Hematopoietic multipotent progenitor cell treated with erythropoietin and hydrocortisone succinate and interleukin-3 and kit ligand, for 6 days (in vitro differentiated cells): ENCODE data around the gene CPS1.

Source experiments
- DNase-seq: peaks from one replicate; pipeline ENCODE4 v3.0.0-alpha.2; 2015

Gene CPS1

DNA sequence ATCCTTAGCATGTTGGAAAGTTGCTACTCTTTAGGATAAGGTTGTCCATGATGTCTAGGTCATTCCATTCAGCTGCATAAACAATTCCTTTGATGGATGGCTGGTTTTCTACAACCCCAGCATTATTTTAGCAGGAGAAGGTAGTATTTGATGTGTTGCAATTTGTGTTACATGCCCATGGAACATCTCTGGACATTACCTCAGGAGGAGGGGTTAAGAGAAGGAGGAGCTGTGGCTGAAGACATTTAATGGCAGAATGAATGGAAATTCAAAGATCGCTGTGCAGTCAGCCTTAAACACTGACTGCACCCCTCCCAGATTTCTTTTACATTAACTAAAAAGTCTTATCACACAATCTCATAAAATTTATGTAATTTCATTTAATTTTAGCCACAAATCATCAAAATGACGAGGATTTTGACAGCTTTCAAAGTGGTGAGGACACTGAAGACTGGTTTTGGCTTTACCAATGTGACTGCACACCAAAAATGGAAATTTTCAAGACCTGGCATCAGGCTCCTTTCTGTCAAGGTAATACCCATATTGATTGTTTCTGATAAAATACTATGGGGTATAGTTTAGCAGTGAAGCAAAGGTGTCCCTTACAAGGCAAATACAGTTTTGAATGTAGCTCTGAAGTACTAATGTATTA, at the start of gene CPS1:
TSS of gene CPS1 (plus strand) at position 271 of the 652 bp plus-strand sequence. CDS start at position 406, 135 bp downstream.
- no peak for DNase-seq

DNA sequence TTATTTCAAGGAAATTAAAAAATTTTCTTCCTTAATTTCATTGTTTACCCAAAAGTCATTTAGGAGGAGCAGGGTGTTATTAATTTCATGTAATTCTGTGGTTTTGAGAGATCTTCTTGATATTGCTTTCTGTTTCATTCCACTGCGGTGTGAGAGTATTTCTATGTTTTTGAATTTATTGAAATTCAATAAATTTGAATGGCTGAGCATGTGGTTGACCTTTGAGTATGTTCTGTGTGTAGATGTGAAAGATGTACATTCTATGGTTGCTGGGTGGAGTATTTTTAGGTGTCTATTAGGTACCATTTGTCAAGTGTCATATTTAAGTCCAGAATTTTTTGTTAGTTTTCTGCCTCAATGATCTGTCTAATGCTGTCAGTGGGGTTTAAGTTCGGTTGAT, 40.5 kb upstream of the CPS1 start:
- no peak for DNase-seq

DNA sequence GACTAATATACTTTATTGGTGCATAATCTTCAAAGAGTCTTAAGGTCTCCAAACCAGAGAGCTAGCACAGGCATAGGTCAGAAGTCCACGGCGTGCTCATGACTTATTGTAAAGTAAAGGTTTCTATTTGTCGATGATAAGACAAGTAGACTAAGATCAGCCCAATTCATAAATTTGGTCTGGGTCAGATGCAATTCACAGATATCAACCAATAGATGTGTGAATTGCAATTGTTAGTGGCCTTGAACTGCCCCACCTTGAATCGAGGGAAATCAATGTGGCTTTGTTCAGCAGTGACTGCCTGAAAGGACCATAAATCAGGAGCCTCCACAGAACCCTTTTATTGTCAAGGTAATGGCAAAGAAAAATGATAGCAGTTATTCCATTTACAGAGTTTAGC, 39.1 kb upstream of the CPS1 start:
- no peak for DNase-seq

DNA sequence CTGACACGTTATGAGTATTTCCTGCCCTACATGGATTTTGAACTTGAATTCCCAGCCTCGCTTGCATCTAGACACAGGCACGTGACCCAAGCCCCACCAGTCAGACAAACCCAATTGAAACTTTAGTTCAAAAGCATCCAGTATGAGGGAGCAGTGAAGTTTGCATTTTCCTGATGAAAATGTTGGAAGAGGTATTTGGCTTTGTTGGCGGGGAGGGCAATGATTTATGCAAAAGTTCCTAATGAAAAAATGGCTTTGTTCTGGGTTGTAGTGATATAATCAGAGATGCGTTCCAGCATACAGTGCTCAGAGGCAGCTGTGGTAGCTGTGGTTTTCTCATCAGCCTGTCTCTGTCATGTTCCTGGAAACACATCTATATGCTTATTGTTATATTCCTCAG, 36.8 kb upstream of the CPS1 start:
- no peak for DNase-seq

DNA sequence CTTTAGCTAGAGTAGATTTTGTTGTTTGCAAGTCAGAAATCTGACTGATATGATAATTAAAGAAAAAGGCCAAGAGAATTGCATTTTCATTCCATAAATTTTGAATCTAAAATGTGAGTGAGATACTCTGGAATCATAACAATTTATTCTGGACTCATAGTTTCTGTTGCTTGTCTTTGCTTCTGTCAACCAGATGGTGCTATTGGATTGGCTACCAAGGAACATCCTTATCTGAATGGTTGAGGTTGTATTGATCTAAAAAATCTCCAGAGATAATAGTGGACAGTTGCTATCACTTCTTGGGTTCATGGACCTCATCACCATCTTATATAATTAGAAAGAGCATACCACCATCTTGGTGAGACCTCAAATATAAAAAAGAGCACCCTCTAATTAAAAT, 34.0 kb upstream of the CPS1 start:
- no peak for DNase-seq

DNA sequence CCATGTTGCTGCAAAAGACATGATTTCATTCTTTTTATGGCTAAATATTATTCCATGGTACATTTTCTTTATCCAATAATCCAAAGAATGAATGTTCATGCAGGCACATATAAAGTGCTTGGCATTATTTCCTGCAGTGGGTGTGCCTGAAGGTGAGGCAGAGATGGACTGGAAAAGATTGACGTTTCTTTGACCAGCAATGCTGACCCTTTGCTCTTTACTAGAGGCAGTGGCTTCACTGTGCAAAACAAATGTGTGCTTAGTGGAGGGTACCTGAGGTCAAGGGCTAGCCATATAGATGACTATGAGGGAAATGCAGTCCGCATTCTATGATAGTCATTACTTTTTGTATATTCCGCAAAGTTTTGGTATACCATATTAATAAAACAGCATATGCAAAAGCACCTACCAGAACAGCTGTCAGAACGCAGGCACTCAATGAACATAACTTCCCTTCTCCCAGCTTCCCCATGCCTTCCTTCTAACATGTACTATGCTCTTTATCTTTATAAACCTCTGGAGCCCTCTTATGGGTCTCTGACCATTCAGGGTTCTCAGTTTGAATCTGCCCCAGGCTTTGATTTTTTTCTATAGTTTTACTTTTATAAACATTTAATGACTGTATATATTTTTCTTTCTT, 32.6 kb upstream of the CPS1 start:
- DNase-seq, result no peak

DNA sequence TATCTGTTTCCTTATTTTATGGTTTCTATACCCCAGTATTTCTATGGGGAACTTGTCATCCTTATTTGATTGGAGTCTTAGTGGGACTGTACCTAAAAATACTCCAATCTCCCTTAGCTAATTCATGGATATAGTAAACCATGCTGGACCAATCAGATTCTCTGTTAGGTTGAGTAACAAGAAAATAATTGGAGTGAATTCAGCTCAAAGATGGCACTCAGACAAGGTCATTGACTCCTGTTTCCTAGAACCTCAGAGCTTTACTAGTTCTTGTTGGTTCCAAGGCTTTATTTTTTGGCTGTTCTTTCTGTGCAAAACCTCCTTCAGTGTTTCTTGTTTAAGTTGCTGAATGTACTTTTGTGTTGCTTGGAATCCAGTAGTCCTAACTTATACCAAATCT, 31.9 kb upstream of the CPS1 start:
- no peak for DNase-seq

DNA sequence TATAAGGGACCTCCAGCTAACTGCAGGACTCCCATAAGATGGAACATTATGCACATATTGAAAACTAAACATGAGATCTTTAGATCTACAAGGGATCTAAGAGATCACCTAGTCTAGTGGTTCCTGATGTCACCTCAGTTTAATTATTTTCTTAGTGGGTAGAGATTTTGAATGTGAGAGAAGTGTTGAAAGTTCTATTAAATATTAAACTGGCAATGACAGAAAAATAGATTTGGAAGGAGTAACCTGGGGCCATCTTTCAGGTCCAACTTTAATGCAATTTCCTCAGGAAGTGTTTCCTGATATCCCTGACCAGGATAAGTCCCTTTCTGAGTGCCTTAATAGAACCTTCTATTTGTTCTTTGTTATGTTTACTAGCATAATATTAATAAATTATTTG, 29.1 kb upstream of the CPS1 start:
- DNase-seq, result no peak

DNA sequence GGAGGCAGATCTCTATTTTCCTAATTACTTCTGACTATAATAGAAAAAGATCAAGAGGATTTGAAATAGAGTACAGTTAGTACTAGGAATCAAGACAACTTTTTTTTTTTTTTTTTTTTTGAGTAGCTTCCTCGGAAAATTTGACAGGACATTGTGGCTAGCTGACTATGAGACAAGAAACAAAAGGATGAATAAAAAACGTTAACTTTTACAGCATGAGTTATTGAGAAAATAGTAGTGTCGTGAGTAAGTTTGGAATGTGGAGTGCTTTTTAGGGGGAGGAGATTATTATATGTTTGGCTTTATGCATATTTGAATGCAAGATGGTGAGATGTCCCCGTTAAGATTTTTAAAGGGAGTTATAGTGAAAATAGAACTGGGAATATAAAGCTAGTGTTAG, 27.7 kb upstream of the CPS1 start:
- no peak for DNase-seq

DNA sequence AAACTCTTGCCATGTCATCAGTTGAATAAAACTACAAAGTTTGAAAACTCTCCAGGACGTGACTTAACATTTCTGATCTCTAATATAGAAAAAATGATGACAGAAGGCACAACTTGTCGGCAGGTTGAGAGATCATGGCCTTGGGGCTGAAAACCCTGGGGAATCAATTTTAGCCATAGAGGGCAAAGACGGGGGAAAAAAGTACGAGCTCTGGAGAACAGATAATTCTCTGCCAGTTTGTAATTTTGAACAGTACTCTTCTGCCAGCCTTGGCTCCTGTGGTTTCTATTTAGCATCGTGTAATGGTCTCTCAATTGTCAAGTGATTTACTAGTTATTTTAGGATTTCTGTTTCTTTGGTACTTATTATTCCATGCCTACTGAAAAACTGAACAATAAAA, 25.3 kb upstream of the CPS1 start:
- no peak for DNase-seq

DNA sequence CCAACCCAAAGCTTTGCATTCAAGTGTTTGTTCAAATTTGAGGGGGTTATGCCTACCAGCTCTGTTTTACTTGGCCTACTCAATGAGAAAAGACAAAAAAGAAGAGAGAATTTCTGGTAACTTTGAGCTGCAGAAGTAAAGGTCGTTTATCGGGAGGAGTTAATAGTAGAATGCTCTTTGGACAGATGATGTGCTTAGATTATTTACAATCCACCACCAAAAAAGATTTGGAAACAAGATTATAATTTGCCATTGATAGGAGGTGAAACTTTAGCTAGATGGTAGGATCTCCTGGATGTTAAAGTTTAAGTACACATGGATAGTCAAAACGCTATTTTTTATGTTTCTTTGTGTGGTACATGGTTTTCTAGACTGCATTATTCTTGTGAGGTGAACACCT, 24.9 kb upstream of the CPS1 start:
- DNase-seq, result no peak

DNA sequence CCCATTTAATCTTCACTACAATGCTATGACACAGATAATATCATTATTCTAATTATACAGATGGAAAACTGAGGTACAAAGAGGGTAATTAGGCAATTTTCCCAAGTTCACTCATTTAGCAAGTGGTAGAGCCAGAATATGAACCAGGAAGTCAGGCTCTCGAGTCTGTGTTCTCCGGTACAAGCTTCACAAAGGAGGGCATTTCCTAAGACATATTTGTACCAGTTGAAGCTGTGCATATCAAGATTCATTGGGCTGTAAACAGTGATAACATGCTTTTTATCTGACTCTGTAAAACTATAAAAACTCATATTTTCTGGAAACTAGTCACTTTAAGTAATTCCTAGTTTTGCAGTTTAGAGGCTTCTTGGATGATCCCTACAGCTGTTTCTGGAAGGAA, 23.0 kb upstream of the CPS1 start:
- DNase-seq, result no peak

DNA sequence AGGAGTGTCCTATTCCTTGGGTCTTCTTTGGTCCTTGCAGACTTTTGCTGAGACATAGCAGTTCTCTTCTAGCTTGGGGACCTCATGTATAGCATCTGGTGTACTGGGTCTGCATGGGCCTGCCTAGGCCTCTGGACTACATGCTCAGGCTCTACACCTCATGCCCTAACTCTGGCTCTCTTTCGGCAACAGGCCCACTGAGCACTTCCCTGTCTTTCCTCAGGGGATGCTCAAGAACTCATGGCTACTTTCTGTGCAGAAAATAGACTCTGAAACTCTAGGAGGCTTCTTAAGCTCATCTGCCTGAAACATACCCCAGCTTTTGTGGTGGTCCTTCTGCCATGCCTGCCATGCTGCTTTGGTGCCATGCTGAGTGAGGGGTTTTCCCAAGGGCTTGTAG, 21.5 kb upstream of the CPS1 start:
- DNase-seq, result no peak

DNA sequence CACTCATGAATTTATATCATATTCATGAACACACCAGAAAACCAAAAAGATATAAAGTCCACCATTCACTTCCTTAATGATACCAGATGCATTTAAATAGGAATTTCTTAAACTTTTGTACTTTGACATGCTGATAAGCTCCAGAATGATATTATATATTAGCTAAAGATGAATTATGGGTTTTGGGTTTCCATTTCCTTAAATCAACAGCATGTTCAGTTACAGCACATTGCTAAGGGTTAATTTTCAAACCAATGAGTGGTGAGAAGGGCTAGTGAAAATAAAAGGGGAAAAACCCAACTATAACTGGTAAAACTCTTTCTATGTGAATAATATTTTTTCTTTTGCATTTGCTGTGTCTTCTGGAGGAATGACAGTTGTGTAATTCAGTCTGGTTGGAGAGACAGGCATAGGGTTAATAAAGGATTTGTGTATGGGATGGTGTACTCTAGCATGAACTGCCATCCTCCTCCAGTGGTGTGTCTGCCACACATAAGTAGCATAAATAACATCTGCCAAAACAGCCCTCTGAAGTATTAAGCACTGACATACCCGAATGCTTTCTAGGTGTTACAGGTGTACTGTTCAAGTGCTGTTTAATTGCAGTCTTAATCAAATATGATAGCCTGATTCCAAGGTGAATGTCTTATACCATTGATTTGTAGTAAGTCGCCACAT, 19.3 kb upstream of the CPS1 start:
- DNase-seq, result no peak

DNA sequence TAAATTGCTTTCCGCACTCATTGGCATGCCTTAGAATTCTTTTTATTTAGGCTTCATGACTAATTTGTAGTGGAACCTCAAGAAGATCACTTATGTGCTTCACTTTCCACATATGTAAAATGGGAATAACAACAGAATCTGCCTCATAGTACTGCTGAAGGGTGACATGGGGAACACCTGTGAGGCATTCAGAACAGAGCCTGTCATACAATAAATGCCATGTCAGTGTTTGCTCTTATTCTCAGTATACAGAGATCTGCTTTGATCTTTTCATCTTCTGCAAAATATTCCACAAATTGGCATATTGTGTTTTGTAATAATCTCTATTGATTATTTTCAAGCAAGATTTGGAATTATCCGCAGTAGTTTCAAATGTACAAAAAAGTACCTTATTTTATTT, 17.4 kb upstream of the CPS1 start:
- DNase-seq, result no peak

DNA sequence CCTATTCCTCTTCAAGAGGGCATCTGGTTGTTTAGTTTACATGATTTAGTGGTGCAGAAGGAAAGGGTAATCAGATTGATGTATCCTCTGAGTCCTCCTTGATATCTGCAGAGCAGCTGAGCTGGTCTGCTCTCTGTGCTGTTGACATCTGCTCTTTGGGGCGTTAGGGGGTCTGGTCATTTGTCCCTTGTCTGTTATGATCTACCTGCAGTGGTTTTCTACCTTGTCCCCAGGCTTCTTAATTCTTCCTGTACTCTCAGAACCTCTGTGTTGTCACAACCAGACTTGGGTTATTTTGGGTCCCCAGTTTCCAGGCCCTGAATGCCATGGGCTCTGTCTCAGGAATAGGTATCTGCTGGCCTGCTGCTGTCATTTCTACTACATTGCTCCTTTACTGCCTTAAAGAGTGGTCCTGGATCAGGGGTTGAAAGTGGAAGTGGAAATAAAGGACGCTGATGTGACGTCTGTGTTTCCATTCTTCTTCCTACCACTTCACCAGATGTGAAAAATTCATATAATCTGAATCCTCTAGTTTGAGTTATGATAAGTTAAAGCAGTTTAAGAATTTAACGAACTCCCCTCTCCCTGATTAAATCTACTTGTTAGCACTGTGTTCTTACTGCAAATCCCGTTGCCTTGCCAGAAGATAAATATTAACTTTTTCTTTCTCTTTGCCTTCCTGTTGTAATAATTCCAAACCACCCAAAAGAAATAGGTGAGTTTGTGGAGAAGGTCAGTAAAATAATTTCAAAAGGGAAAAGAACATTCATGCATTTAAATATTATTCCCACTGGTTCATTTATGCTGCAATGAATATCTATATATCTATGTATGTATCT, 16.6 kb upstream of the CPS1 start:
- no peak for DNase-seq

DNA sequence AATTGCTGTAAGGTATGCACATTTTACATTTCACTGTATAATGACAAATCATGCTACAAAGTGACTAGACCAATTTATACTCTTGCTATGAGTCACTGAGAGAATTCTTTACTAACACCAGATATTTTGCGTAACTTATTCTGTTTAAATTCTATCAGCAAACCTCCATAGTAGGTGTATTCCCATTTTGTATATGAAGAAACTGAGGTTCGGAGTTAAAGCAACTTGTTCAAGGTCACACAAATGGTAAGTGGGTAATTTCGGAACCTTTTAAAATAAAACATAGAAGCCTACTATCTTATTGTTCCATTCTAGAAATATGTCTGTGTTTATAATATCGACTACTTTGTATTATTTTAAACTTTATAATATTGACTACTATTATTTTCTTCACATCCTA, 15.9 kb upstream of the CPS1 start:
- no peak for DNase-seq

DNA sequence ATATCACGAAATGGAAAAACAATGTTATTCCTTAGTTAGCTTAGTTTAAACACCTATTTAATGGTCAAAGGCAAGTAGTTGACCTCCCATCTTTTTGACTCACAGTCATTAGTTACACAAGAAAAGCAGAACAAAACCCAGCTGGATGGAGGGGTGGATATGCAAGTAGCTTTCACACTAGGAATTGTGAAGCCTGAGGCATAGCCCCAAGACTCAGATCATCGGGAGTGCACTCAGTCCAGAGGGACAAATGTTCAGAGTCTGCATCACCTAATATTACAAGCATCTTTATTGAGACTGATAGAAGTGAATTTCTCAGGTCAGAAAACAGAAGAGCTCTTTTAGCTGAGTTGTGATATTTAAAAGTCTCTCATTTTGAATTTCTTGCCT, 15.5 kb upstream of the CPS1 start:
- DNase-seq, result no peak

DNA sequence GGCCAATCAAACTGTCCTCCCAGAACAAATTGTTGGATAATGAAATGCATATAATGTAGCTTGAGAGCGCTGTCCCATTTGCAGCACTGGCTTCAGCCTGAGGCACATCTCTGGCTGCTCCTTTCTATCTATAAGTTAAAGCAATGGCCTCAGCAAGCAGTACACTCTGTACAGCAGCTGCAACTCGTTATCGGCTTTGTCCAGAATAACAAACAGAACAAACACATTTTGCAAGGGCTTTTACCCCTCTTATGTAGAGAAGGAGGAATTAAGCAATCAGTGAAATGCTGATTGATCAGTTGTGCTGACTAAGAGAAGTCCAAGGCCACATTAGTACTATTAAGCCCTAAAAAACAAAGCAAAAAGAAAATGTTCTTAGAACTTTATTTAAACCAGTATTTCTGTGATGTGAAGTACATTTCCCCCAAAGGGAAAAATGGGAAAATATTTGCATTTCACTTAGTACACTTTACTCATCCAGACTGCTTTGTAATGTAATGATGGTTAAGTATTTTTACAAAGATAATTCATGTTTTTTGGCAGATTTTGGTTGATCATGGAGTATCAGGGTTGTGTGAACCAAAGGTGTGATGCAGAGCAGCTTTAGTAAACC, 15.0 kb upstream of the CPS1 start:
- no peak for DNase-seq

DNA sequence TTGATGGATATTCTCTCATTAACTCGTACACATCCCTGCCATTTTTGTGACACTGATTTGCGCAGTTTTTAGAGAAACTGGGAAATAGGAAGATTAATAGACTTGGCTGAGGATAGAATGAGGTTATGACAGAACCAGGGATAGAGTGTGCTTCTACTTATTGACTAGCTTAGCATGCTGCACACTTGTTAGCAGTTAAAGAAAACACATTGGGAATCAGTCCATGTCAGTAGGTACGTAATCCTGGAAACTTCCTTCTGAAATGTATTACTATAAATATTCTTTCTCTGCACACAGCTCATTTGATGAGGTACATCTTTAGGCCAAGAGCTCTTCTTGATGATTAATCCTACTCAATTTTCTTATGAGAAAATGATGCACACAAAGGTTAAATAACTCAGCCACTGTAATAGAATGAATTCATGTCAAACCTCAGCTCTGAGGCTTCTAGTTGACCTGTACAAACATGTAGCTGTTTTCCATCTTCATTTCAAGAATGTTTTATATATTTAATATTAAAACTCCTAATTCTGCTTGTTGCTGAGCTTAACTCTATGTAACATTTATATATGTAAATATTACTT, 12.3 kb upstream of the CPS1 start:
- no peak for DNase-seq

DNA sequence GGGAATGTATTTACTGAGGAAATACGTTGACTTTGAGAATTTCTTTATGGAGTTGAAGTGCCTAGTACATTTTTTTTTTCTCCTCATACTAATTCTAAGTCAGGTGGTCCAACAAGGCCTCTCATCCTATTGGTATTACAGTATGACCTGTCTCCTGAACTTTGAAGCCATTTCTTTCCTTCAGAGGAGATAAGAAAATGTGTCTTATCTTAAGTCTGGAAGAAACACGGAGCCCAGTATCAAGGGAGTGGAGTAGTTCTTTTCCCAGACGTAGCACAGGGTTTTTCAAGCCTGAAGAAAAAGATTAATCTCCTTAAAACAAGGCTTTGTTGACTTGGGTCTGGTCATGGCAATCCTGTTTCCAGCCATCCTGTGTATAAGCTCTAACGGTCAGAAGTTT, 11.6 kb upstream of the CPS1 start:
- DNase-seq, result no peak

DNA sequence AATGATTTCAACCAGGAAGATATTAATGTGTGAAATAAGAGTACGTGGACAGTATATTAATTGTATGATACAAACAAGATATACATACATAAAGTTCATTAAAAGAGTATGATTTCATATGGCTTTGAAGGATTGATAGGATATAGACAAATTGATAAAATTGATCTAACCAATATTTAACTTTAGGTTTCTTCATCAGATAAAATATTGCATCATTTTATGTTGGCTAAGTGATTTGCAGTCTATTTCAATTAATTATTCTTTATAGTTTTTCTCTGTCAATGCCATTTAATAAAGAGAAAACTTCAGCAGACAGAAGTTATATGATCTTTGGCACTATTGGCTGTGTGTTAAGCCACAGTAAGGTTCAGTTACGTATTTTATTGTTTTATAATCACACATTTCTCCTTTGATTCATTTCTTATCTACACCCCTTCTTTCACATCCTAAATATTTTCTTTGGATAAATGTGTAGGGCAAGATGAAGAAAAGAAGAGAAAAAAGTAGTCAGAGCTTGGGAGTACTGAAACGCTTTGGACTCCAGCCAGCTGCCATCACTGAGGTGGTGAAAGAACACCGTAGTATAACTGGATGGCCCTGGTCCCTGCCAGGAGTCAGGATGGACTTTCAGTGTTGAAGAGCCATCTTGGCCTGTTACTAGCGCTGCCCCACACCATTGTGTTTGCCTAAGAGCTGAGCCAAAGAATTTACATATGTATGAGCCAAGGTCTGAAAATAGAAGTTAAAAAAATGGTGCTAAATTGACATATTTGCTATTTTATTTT, 9.8 kb upstream of the CPS1 start:
- no peak for DNase-seq
